Erythroblast (primary cell): ENCODE results near the gene GNS.
"Not testable (repeated sequence)": the region's sequence is repeated elsewhere in the genome, so short reads cannot be mapped to it uniquely, and the experiment has no call there.

Experiments
- DNase-seq, 2 experiments: peaks; one replicate each; lab custom pipeline; 2025; lab: John Stamatoyannopoulos, UW
- GATA1 ChIP-seq: IDR thresholded peaks from 2 replicates; pipeline ENCODE4 v1.6.1; 2011; ENCODE audit warnings: low read depth, mild to moderate bottlenecking, control low read depth, low read length, moderate library complexity
- POLR2A ChIP-seq: IDR thresholded peaks from 2 replicates; pipeline ENCODE4 v1.6.1; 2011; ENCODE audit warnings: mild to moderate bottlenecking, low read length

GNS gene

DNA sequence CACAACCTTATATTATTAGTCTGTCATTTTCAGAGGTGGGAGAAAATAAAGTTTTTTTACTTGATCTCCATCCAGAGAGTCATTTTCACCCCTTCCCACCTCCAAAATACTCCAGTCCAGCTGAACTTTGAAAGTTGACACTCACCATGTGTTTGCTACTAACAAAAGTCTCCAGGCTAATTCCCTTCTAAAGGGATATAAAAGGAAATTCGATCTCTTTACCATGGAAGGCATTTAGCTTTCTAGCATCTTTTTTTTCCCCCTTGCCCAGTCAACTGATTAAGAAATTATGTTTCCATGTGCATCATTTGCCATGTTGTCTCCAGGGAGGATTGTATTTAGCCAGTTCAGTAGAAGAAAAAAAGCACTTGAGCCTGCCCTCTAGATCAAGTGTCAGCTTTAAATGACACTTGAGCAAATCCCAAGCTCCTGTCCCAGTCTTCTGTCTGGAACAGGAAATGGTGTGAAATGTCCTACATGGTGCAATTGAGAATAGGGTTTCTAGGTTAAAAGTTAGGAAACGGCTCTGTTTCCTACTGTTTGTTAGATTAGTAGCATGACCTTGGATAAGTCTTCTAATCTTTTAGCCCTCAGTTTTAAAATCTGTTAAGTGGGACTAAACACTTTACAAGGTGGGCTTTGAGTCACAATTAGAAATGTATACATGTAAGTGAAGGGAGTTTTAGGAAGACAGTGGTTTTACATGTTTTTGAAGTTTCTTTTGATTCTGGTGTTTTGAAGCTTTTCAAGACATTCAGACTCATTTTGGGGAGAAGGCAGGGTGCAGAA, 67.2 kb downstream of the GNS start:
- DNase-seq: no peak
- no peak for TF ChIP-seq GATA1
- no peak for TF ChIP-seq POLR2A

DNA sequence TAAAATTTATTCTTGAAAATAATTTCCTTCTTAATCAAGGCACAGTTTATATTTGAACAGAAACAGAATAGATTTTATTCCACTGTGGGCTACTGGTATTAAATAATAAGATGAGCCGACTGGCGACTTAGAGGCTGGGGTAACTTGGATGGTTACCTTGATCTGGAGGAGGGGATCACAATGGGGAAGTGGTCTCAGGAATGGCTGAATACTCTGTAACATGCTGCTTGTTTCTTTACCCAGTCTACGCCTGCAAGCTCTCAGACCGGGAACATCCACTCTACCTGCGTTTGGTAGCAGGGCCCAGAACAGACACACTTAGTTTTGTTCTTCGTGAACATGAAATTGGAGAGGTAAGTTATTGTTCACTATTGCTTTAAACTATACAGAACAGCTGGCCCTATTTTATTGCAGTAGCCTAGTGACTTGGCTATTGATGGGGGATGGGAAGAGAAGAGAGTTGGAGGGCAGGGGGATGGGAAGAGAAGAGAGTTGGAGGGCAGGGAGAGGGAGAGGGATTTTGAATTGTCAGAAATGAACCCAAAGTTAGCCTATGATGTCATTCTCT, 67.9 kb downstream of the GNS start:
- TF ChIP-seq GATA1: no peak
- no peak for DNase-seq

DNA sequence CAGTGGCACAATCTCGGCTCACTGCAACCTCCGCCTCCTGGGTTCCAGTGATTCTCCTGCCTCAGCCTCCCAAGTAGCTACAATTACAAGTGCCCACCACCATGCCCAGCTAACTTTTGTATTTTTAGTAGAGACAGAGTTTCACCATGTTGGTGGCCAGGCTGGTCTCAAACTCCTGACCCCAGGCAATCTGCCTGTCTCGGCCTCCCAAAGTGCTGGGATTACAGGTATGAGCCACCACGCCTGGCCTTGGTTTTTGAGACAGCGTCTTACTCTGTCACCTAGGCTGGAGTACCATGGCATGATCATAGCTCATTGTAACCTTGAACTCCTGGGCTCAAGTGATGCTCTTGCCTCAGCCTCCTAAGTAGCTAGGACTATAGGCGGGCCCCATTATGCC, 69.0 kb downstream of the GNS start:
- not testable (repeated sequence) for DNase-seq

DNA sequence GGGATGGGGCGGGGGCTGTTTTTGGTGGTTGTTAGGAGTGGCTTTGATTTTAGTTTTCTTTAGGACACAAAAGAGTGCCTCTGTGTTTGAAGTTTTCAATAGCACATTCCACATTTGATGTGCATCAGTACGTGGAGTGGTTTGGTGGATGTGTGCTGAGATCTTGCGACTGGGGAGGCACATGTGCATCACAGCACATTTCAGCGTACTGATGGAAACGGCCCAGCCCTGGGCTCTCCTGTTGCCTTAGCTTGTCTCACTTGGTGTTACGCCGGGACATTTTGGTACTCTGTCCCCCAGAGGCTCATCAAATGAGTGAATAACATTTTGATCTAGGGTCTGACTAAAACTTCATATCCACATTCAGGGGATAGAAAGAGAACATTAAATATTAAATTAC, 70.5 kb downstream of the GNS start:
- DNase-seq: no peak
- TF ChIP-seq POLR2A (no peak), GATA1 (no peak)

DNA sequence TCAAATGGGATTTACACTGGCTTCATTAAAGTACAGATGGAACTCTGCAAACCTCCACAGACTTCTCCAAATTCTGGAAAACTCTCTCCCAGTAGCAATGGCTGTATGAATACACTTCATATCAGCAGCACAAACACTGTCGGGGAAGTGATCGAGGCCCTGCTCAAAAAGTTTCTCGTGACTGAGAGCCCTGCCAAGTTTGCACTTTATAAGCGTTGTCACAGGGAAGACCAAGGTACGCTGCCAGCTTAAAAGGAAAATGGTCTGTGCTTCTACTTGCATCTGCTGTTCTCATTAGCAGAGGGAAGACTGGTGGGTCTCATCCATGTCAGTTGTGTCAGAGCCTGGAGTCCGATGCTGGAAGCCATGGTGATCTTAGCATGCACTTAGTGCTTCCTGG, 71.0 kb downstream of the GNS start:
- TF ChIP-seq GATA1 (no peak), POLR2A (no peak)
- DNase-seq: no peak

DNA sequence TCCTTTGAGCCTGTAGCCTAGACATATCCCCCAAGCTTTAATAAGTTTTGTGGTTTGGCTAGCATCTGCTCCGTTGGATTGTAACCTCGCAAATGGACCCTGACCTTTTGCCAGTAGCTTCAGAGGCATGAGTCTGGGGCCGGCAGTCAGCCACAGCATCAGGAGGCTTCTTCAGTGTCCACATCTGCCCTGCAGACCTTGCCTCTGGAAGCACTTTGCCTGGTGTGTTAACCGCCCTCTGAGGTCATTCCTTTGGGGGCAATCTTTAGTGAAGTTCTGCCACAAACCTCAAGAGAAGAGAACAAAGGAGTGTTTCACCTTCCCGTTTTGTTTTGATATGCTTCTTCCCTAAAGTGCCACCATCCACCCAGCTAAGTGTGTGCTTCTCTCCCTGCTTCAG, 71.4 kb downstream of the GNS start:
- DNase-seq: no peak
- no peak for TF ChIP-seq POLR2A
- no peak for TF ChIP-seq GATA1

DNA sequence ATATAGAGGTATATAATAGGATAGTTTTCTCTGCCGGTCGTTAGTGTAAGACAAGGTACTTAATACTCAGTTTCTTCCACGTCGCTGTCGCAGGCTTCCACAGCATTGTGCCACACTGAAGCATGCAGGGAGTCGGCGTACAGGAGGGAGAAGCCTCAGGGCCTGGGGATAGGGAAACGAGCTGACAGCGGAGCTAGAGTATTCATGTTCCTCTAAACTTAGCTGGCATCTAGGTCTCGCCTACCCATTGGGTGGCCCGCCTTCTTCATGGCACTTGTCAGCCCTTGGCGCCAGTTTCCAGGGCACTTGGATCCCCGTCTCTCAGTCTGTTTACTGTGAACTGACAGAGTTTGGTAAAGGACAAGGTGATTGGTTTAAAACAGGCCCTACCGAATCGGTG, 73.6 kb downstream of the GNS start:
- TF ChIP-seq GATA1 (no peak), POLR2A (no peak)
- no peak for DNase-seq

DNA sequence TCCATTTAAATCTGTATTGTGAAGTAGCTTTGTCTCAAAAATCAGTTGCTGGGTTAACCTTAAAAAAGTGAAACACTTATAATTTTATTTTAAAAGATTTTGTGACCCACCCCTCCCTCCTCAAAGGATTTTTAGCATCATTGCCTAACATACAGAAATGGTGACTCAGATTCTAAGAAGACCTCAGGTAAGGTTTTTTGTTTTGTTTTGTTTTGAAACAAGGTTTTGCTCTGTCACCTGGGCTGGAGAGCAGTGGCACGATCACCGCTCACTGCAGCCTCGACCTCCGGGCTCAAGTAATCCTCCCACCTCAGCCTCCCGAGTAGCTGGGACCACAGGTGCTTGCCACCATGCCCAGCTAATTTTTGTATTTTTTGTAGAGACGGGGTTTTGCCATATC, 74.2 kb downstream of the GNS start:
- DNase-seq: no peak
- TF ChIP-seq GATA1 (no peak), POLR2A (no peak)

DNA sequence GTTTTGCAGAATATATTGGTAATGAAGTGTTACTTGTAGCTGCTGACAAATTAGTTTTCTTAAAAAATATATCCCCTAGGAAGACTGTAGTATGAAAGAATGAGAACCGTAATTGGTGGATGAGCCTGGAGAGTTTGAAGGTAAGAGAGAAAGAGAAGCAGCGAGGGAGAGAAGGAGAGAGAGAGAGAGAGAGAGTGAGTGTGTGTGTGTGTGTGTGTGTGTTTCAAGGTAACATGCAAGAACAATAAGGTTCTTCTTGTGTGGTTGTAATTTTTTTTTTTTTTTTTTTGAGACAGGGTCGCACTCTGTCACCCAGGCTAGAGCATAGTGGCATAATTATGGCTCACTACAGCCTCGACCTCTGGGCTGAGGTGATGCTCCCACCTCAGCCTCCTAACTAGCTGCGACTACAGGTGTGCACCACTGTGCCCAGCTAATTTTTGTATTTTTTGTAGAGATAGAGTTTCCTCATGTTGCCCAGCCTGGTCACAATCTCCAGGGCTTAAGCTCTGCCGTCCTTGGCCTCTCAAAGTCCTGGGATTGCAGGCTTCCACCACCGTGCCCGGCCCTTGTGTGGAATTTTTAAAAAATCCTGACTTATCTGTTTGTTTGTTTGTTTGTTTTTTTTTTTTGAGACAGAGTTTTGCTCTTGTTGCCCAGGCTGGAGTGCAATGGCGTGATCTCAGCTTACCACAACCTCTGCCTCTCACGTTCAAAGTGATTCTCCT, 75.2 kb downstream of the GNS start:
- TF ChIP-seq GATA1 (no peak), POLR2A (no peak)

DNA sequence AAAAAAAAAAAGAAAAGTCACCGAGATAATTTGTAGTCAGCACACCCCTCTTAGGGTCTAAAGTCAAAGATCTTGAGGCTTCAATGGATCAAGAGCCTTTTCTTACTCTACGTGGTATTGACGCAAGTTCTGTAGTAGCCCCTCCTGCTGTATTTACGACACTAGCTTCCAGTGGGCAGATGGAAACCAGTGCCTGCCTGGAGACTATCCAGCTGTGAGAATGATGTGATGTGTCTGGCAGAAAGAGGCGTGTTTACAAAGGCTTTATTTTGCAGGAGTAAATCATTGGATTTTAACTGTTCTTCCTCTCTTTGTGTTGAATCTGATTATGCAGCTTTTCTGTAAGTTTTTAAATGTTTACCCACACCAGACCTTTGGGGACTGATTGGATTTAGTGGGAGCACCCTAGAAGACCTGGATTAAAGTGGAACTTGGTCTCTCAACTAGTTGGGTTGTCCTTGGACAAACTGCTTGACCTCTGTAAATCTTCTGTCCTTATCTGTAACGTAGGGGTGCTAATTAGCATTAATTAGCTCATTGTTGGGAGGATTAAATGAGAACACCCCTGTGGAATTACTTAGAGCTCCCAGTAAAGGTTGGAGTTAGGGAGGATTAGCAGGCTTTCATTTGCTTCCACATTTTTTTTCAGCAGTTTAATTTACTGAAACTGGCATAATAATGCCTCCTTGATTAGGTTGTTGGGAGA, 76.5 kb downstream of the GNS start:
- no peak for TF ChIP-seq GATA1
- TF ChIP-seq POLR2A: no peak
- no peak for DNase-seq

More for the DNA sequence above, 75.2 kb downstream of the GNS start:
- DNase-seq: no peak

DNA sequence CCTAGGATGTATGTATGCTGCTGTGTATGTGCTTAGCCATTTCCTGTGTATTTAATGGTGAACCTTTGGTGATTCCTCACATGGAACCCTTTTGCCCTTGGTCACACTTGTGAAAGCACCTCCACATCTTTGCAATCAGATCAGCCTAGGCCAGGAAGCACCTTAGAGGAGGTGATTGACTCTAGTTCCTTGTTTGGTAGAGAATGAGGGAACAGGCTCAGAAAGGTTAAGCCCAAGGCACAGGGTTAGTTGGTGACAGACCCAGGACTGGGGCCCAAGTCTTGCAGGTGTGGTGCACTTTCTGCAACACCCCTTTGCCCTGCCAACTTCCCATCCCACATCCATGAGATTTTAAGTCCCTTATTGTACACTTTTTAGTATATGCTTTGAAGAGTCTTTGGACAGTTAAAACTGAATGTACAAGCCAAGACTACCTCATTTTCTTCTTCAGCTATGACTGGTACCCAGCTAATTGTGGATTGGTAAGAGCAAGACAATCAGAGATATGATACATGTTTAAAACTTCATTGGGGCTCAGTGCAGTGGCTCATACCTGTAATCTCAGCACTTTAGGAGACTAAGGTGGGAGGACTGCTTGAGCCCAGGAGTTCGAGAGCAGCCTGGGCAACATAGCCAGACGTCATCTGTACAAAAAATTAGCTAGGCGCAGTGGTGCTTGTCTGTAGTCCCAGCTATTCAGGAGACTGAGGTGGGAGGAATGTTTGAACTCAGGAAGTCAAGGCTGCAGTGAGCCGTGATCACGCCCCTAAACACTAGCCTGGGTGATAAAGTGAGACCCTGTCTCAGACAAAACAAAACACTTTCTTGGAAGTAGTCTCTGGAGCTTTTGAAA, 77.8 kb downstream of the GNS start:
- no peak for DNase-seq
- no peak for TF ChIP-seq GATA1
- TF ChIP-seq POLR2A: no peak

DNA sequence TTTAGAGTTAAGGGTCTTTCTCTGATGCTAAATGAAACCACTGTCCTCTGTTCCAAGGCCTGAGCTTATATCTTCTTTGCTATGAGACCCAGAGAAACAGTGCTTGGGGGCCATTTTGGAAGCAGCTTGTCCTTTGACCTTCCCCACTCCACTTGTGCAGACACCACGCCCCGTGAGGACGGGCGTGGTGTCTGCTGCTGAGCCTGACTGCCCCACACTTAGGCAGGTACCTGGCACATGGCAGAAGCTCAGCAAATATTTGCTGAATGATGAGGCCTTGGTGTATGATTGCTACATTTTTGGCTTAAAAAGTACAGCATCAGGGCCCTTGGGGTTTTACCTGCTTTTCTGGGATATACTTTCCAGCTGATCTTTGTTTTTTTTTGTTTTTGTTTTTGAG, 79.0 kb downstream of the GNS start:
- no peak for DNase-seq
- no peak for TF ChIP-seq GATA1
- TF ChIP-seq POLR2A: no peak

DNA sequence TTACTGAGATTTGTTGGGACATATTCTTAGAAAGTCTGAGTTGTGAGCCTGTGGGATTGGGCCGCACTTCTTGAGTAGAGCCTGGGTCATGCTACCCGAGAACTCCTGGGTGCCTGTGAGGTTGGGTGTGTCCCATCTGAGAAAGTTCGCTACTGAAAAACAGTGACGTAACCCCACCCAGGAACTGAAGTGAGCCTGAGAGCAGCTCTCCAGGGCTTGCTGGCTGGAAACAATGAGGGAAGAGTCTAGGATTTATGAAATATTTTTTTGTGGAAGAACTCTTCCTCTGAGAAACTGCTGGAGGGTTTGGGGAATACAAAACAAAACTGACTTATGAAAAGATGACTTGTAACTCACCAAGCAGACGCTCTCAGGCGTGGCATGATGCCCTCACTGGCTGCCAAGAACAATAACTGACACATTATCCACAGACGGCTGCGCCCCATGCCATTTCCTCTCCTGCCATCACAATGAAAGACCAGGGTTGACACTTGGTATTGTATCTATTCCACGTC, 79.7 kb downstream of the GNS start:
- TF ChIP-seq POLR2A: no peak
- no peak for TF ChIP-seq GATA1
- peak in 1 of 2 experiments; percentile 27 for DNase-seq
